Esophagus squamous epithelium (tissue), 5 donors: ENCODE results near the gene RPS6KB2. TPM values are rescaled to one million over a fixed set of nuclear protein-coding genes. Genes with fewer than 3 reads are reported as not detected.

Experiments
- DNase-seq: peaks from one replicate; lab custom pipeline; 2025; lab: John Stamatoyannopoulos, UW
- H3K27ac ChIP-seq, 4 donors: fragments of 200-600 bp; sonication (generic); one replicate each; pipeline ENCODE4 v1.5.1; 2016 to 2019; ENCODE audit warnings: mild to moderate bottlenecking in 1 of 4
- H3K27me3 ChIP-seq, 4 donors: fragments of 200-600 bp; sonication (generic); 1 replicate in 3 of 4; 2 replicates in 1 of 4; pipeline versions ENCODE4 v1.5.1 to v1.6.0; 2017 to 2021; ENCODE audit warnings: antibody characterized with exemption in 1 of 4
- H3K36me3 ChIP-seq, 3 donors: fragments of 200-600 bp; sonication (generic); one replicate each; pipeline ENCODE4 v1.5.1; 2016 to 2019
- H3K4me1 ChIP-seq, 3 donors: fragments of 200-600 bp; sonication (generic); one replicate each; pipeline ENCODE4 v1.5.1; 2017 to 2019
- H3K4me3 ChIP-seq, 4 donors: fragments of 200-600 bp; sonication (generic); 1 replicate in 3 of 4; 2 replicates in 1 of 4; pipeline ENCODE4 v1.5.1; 2016 to 2019; ENCODE audit warnings: mild to moderate bottlenecking in 2 of 4, moderate library complexity in 1 of 4
- H3K9me3 ChIP-seq, 3 donors: fragments of 200-600 bp; sonication (generic); one replicate each; pipeline ENCODE4 v1.5.1; 2016 to 2019
- CTCF ChIP-seq, 6 experiments: fragments of 450-650 bp in 4 of 6; fragments of 200-600 bp in 2 of 6; sonication (generic) in 2 of 6; IDR thresholded peaks; one replicate each; pipeline ENCODE4 v1.5.1; 2016 to 2019; ENCODE audit warnings: antibody characterized with exemption in 6 of 6, mild to moderate bottlenecking in 4 of 6, moderate library complexity in 4 of 6
- POLR2A ChIP-seq, 4 donors: fragments of 450-650 bp; IDR thresholded peaks; one replicate each; pipeline ENCODE4 v1.6.1; 2017; ENCODE audit warnings: antibody characterized with exemption in 4 of 4, mild to moderate bottlenecking in 4 of 4, moderate library complexity in 3 of 4
- WGBS, 2 donors: methylation state at CpG; one replicate each; pipeline ENCODE4 v1.1.5; 2018; 5-methylcytosine and 5-hydroxymethylcytosine counted together
- intact Hi-C: fragments of 100-400 bp; cut with DNase I; formaldehyde crosslinking; loops from one replicate; pipeline ENCODE4 v1.15.0; 2022
- total RNA-seq, 4 donors: library from RNA; depleted of rRNA; stranded (reverse); fragments of >200 nt; gene quantifications; one replicate each; pipeline ENCODE4 v1.1.0, GENCODE V29; 2016
- donor health status: DM: yes; HTN: yes; CAD: no.

Gene RPS6KB2
- total RNA-seq, 4 donors from 2014 or later = 67.5 to 121 (median 113) TPM

- 80 to 81% methylated on average over 2 of the region's 9 CpGs for WGBS, 2 donors
- Histone ChIP-seq H3K36me3 (no peaks in the 10 kb centered on the region), H3K4me3 (peak overlapping the region in 1 of 4 donors; percentile 40), H3K27me3 (peaks cover 0 to 64% (median 0%) of the 10 kb centered on the region in 4 donors), H3K9me3 (no peaks in the 10 kb centered on the region), H3K27ac (peak overlapping the region in 2 of 4 donors; percentile 34 to 53), H3K4me1 (peaks cover 9 to 73% (median 13%) of the 10 kb centered on the region in 3 donors)
- no peak for DNase-seq
- TF ChIP-seq CTCF (IDR thresholded peaks at IDR 0.05) (no peak), POLR2A (IDR thresholded peaks at IDR 0.05) (no peak)
- intact Hi-C loops = no loop called here
These were observed 22.5 kb upstream of the RPS6KB2 start for GRCh38 chr11:67405688-67406339.

- TF ChIP-seq POLR2A (IDR thresholded peaks at IDR 0.05) (no peak), CTCF (IDR thresholded peaks at IDR 0.05) (no peak)
- Histone ChIP-seq H3K36me3 (no peaks in the 10 kb centered on the region), H3K27me3 (peaks cover 0 to 70% (median 0%) of the 10 kb centered on the region in 4 donors), H3K27ac (peak overlapping the region in 1 of 4 donors; percentile 55), H3K9me3 (no peaks in the 10 kb centered on the region), H3K4me3 (no peak overlapping the region), H3K4me1 (peaks cover 7 to 68% (median 12%) of the 10 kb centered on the region in 3 donors)
- intact Hi-C loops = no loop called here
- 78% methylated on average over 2 of the region's 18 CpGs; no CpG with 5 or more reads in 1 of the 2 donors for WGBS, 2 donors
- DNase-seq = no peak
These were observed 21.8 kb upstream of the RPS6KB2 start for GRCh38 chr11:67406420-67406968.

- Histone ChIP-seq H3K27me3 (peaks cover 0 to 77% (median 0%) of the 10 kb centered on the region in 4 donors), H3K27ac (peak overlapping the region in 2 of 4 donors; percentile 29 to 65), H3K36me3 (no peaks in the 10 kb centered on the region), H3K4me3 (no peak overlapping the region), H3K9me3 (no peaks in the 10 kb centered on the region), H3K4me1 (peaks cover 4 to 66% (median 10%) of the 10 kb centered on the region in 3 donors)
- 32 to 41% methylated on average over 4 to 5 of the region's 12 CpGs for WGBS, 2 donors
- TF ChIP-seq POLR2A (IDR thresholded peaks at IDR 0.05) (no peak), CTCF (IDR thresholded peaks at IDR 0.05) (no peak)
- no peak for DNase-seq
- intact Hi-C loops = no loop called here
These were observed 21.2 kb upstream of the RPS6KB2 start for GRCh38 chr11:67406969-67407687.

GRCh38 chr11:67407688-67408163 lies 20.6 kb upstream of the RPS6KB2 start:
- DNase-seq = no peak
- no peak overlapping the region for H3K4me3 ChIP-seq
- peaks cover 0 to 65% (median 7%) of the 10 kb centered on the region in 3 donors for H3K4me1 ChIP-seq
- WGBS, 2 donors = 25 to 62% methylated on average over 1 to 10 of the region's 12 CpGs
- peak overlapping the region in 2 of 4 donors; percentile 29 to 65 for H3K27ac ChIP-seq
- TF ChIP-seq POLR2A (IDR thresholded peaks at IDR 0.05) (no peak), CTCF (IDR thresholded peaks at IDR 0.05) (no peak)
- H3K36me3 ChIP-seq = no peaks in the 10 kb centered on the region
- H3K27me3 ChIP-seq = peaks cover 0 to 83% (median 0%) of the 10 kb centered on the region in 4 donors
- intact Hi-C loops = no loop called here
- H3K9me3 ChIP-seq = no peaks in the 10 kb centered on the region
